Heart right ventricle (tissue), 16 donors: Measurements from ENCODE around the gene KRTAP12-2. TPM values are rescaled to one million over a fixed set of nuclear protein-coding genes. Genes with fewer than 3 reads are reported as not detected.

ENCODE experiments used
- ATAC-seq, 8 donors: fragments of 200-7000 bp; cut with Tn5 transposase; one replicate each; pipeline ENCODE4 v1.9.1; 2020; ENCODE audit warnings: mild to moderate bottlenecking in 8 of 8, moderate library complexity in 8 of 8, moderate number of reproducible peaks in 1 of 8
- DNase-seq, 2 donors: peaks; one replicate each; pipeline ENCODE4 v3.0.0-alpha.2; 2020
- H3K27ac ChIP-seq, 10 donors: fragments of 200-600 bp; sonication (generic) in 2 of 10; one replicate each; pipeline versions ENCODE4 v1.5.0 to v1.8.0; 2020 to 2022; ENCODE audit warnings: mild to moderate bottlenecking in 3 of 10
- H3K27me3 ChIP-seq, 7 donors: fragments of 200-600 bp; one replicate each; pipeline ENCODE4 v1.8.0; 2021 to 2022; ENCODE audit warnings: mild to moderate bottlenecking in 2 of 7
- H3K36me3 ChIP-seq, 9 donors: fragments of 200-600 bp; sonication (generic) in 1 of 9; one replicate each; pipeline versions ENCODE4 v1.5.0 to v1.8.0; 2020 to 2022; ENCODE audit warnings: mild to moderate bottlenecking in 2 of 9
- H3K4me1 ChIP-seq, 9 donors: fragments of 200-600 bp; sonication (generic) in 1 of 9; one replicate each; pipeline versions ENCODE4 v1.5.0 to v1.8.0; 2020 to 2022; ENCODE audit warnings: mild to moderate bottlenecking in 4 of 9
- H3K4me3 ChIP-seq, 10 donors: fragments of 200-600 bp; sonication (generic) in 2 of 10; one replicate each; pipeline versions ENCODE4 v1.5.0 to v1.8.0; 2020 to 2022; ENCODE audit warnings: mild to moderate bottlenecking in 7 of 10, moderate library complexity in 2 of 10
- H3K9me3 ChIP-seq, 11 donors: fragments of 200-600 bp in 10 of 11; sonication (generic) in 2 of 11; one replicate each; pipeline versions ENCODE4 v1.5.0 to v1.8.0; 2013 to 2022; ENCODE audit warnings: mild to moderate bottlenecking in 2 of 11, control low read depth in 1 of 11, moderate library complexity in 1 of 11
- WGBS, 2 donors: extraction: QIAGEN DNeasy Blood & Tissue Kit; methylation state at CpG; one replicate each; pipeline ENCODE4 v1.1.7; 2013; ENCODE audit warnings: inconsistent platforms in 1 of 2; 5-methylcytosine and 5-hydroxymethylcytosine counted together
- intact Hi-C, 10 donors: fragments of 100-400 bp; cut with DNase I; formaldehyde crosslinking; loops; one replicate each; pipeline versions ENCODE4 v1.11.1 to v1.14.2; 2022
- polyA plus RNA-seq, 2 donors: library from polyadenylated mRNA; stranded (reverse); fragments of 200-250 nt; gene quantifications; one replicate each; pipeline ENCODE4 v1.2.3, GENCODE V29; 2013
- total RNA-seq, 10 donors: library from RNA; stranded (reverse); fragmentation: NEBNext Ultra II Directional in 3 of 10; extraction: Animal tissue kit (Norgen Biotek cat#: 25700) in 3 of 10; gene quantifications; one replicate each; pipeline versions ENCODE4 v1.2.1 to v1.2.4, GENCODE V29; 2021 to 2023
- TF ChIP-seq, protein P1 (sequence below), 9 donors: fragments of 200-600 bp; sonication (generic) in 2 of 9; IDR thresholded peaks; one replicate each; pipeline versions ENCODE4 v1.5.0 to v1.8.0; 2021 to 2022; ENCODE audit warnings: antibody characterized with exemption in 9 of 9, mild to moderate bottlenecking in 5 of 9, moderate library complexity in 1 of 9
- donor health status: Arrhythmogenic right ventricular cardiomyopathy.
- donor health status: ischemic (EF 13 %, LVEDD 7.1; RV severe dilation, severe dysfunction).
- donor health status: healthy with polysubstance abuse.
- donor health status: DM: no; HTN: yes; CAD: no.
- donor health status: DM: no; HTN: no; CAD: no.
- donor health status: ischemic (EF 25% LVEDD 6.9; RV normal size, moderate dysfunction).
- donor health status: ischemic (EF 25% LVEDD 5.7; RV mildly dilated, moderate dysfunction).
- donor health status: healthy.
- donor health status: DM: yes; HTN: yes; CAD: no.
- donor health status: Ischemic cardiomyopathy.
- donor health status: ischemic (EF 35%, LVEDD 5.7; RV mildly dilated, moderate dysfunction).
- donor health status: nonischemic (EF 11% LVEDD 7.7; RV severe dilation, severe dysfunction).
- donor health status: DM: yes; HTN: yes; CAD: no.
- donor health status: PGD.
- donor health status: ischemic (EF 29% LVEDD 5.4; RV normal size, mild dysfunction).
- donor health status: nonischemic (EF 23%, LVEDD 6.1; RV moderate dilation, normal function).

KRTAP12-2 gene
- total and polyA plus RNA-seq, 12 donors: not detected

DNA sequence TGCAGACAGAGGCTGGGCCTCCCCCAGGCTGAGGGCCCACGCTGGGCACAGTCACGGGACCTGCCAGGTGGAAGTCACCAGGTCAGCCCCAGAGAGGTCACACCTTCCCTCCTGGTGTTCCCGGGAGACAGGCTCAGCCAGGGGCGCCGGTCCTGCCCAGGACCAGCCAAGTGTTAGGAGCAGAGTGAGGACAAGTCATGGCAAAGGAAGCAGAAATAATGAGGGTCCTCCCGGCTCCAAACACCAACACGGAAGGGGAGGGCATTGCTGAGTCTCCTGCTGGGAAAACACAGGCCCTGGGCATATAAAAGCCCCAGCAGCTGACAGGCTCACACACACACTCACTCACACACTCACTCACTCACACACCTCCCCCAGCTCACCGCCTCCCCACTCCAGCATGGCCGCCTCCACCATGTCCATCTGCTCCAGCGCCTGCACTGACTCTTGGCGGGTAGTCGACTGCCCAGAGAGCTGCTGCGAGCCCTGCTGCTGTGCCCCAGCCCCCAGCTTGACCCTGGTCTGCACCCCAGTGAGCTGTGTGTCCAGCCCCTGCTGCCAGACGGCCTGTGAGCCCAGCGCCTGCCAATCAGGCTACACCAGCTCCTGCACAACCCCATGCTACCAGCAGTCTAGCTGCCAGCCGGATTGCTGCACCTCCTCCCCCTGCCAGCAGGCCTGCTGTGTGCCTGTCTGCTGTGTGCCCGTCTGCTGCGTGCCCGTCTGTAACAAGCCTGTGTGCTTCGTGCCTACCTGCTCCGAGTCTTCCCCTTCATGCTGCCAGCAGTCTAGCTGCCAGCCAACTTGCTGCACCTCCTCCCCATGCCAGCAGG, 29.5 kb downstream of the KRTAP12-2 start, which contains the start of gene KRTAP10-10:
Gene KRTAP10-10, plus strand, starts transcription at position 339 of the 833 bp plus-strand sequence. Its CDS starts 62 bp downstream, at position 401.
- Histone ChIP-seq H3K27me3 (peaks cover 0 to 40% (median 15%) of the 10 kb centered on the region in 7 donors), H3K27ac (no peak within 1 kb of the TSS), H3K36me3 (no peaks in the 10 kb centered on the region), H3K9me3 (peaks cover 0 to 33% (median 3%) of the 10 kb centered on the region in 11 donors), H3K4me1 (no peaks in the 10 kb centered on the region), H3K4me3 (no peak within 1 kb of the TSS)
- ATAC-seq (peak in 1 of 8 donors; percentile 56), DNase-seq (no peak)
- whole genome bisulfite sequencing, 2 donors: 53 to 57% methylated on average over 19 to 21 of the region's 21 CpGs
- intact Hi-C loops: no loop called here
- TF ChIP-seq, protein P1, sequence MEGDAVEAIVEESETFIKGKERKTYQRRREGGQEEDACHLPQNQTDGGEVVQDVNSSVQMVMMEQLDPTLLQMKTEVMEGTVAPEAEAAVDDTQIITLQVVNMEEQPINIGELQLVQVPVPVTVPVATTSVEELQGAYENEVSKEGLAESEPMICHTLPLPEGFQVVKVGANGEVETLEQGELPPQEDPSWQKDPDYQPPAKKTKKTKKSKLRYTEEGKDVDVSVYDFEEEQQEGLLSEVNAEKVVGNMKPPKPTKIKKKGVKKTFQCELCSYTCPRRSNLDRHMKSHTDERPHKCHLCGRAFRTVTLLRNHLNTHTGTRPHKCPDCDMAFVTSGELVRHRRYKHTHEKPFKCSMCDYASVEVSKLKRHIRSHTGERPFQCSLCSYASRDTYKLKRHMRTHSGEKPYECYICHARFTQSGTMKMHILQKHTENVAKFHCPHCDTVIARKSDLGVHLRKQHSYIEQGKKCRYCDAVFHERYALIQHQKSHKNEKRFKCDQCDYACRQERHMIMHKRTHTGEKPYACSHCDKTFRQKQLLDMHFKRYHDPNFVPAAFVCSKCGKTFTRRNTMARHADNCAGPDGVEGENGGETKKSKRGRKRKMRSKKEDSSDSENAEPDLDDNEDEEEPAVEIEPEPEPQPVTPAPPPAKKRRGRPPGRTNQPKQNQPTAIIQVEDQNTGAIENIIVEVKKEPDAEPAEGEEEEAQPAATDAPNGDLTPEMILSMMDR (IDR thresholded peaks at IDR 0.05): no peak

DNA sequence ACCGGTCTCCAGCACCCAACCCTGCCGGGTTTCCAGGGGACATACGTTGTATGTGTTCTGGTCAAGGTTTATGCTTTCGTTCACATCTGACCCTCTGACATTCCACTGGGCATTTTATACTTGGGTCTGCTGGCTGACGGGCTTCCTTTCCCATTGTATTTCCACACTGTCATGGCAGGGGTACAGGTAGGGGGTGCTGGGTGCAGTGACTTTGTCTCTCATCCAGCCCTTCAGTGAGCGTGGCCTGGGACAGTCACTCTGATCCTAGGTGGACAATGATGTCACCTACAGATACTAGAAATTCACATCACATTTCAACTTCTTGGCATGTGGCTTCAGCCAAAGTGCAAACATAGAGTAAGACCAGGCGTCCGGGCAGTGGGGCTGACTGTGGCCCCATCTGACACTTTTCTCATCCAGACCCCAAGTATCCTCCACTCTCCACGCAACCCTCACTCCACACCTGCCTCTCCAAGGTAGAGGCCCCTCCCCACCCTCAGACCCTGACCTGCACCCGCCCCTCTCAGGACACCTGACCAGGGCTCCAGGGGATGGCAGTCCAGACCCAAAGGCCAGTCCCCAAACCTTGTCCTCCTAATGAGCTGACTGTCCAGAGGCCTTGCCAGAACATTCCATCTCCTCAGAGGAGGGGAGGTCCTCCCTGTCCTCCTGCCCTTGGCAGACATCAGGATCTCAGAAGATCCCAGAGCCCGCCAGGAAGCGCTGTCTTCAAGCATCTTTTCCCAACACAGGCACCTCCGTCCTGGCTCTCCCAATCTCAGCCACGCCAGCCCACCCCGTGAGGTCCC, 30.3 kb downstream of the KRTAP12-2 start:
- 81 to 83% methylated on average over 15 of the region's 15 CpGs for WGBS, 2 donors
- H3K4me3 ChIP-seq: no peak overlapping the region
- no peaks in the 10 kb centered on the region for H3K36me3 ChIP-seq
- H3K27ac ChIP-seq: no peak overlapping the region
- TF ChIP-seq, protein P1 (IDR thresholded peaks at IDR 0.05): no peak
- H3K27me3 ChIP-seq: peaks cover 0 to 40% (median 15%) of the 10 kb centered on the region in 7 donors
- ATAC-seq (no peak), DNase-seq (no peak)
- no peaks in the 10 kb centered on the region for H3K4me1 ChIP-seq
- H3K9me3 ChIP-seq: peaks cover 0 to 36% (median 9%) of the 10 kb centered on the region in 11 donors
- intact Hi-C loops: no loop called here

DNA sequence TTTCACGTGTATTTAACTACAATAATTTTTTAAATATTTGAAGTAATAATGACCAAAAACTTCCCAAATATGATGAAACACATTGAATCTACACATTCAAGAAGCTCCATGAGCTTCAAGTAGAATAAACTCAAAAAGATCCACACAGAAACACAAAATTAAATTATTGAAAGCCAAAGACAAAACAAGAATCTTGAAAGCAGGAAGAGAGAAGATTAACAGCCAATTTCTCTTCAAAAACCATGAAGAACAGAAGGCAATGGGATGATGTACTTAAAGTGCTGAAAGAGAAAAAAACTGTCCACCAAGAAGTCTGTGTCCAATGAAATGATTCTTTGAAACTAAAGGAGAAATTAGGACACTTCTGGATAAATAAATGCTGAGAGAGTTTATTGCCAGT, 34.7 kb downstream of the KRTAP12-2 start:
- Histone ChIP-seq H3K36me3 (no peaks in the 10 kb centered on the region), H3K9me3 (peaks cover 0 to 39% (median 13%) of the 10 kb centered on the region in 11 donors), H3K4me1 (no peaks in the 10 kb centered on the region), H3K27me3 (peaks cover 0 to 33% (median 0%) of the 10 kb centered on the region in 7 donors), H3K27ac (no peak overlapping the region), H3K4me3 (no peak overlapping the region)
- WGBS, 2 donors: 90% methylated on average over 1 of the region's 1 CpG
- TF ChIP-seq, protein P1 (IDR thresholded peaks at IDR 0.05): no peak
- intact Hi-C loops: no loop called here
- ATAC-seq (no peak), DNase-seq (no peak)

DNA sequence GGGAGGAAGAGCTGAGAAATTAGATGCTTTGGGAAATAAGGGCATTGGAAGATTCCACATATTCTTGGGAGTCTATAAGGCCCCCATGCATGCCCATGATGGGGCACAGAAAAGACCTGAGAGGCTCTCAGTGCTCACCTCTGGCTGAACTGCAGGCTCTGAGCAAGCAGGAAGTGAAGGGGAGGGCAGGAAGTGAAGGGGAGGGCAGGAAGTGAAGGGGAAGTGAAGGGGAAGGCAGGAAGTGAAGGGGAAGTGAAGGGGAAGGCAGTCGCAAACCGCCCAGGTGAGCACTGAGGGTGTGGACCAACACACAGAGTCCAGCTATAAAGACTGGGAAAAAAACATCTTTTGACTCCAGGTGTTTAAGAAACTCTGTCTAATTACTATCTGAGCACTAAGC, 36.3 kb downstream of the KRTAP12-2 start:
- H3K4me3 ChIP-seq: no peak overlapping the region
- H3K27me3 ChIP-seq: peaks cover 0 to 31% (median 0%) of the 10 kb centered on the region in 7 donors
- no peak overlapping the region for H3K27ac ChIP-seq
- WGBS, 2 donors: 66 to 82% methylated on average over 2 of the region's 2 CpGs
- H3K36me3 ChIP-seq: no peaks in the 10 kb centered on the region
- no peak for ATAC-seq
- no peak for DNase-seq
- intact Hi-C loops: no loop called here
- peaks cover 0 to 7% (median 0%) of the 10 kb centered on the region in 9 donors for H3K4me1 ChIP-seq
- peaks cover 0 to 39% (median 13%) of the 10 kb centered on the region in 11 donors for H3K9me3 ChIP-seq
- TF ChIP-seq, protein P1 (IDR thresholded peaks at IDR 0.05): no peak
